Fibroblast of skin of left biceps (primary cell): ENCODE measurements around the gene FBXO40.

Experiments
- DNase-seq, 2 experiments: peaks; one replicate each; pipeline ENCODE4 v3.0.0-alpha.2; 2013; ENCODE audit warnings: low read depth in 2 of 2

Gene FBXO40

DNA sequence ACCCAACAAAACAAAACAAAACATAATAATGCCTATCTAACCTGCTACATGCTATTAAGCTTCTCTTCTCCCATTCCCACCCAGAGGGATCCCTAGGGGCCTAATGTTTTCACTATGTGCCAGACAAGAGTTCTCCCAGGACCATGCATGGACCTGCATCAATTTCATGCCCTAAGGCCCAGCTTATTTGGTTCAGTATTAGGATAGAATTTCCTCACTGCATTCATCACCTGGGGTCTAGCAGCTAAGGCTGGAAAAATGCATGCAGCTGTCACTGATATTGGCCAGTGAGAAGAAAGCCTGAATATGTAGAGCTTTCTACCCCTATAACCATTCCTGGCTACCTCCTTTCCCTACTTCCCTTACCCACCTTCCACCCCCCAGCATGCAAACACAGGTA lies 69.6 kb downstream of the FBXO40 start:
- DNase-seq, result no peak

DNA sequence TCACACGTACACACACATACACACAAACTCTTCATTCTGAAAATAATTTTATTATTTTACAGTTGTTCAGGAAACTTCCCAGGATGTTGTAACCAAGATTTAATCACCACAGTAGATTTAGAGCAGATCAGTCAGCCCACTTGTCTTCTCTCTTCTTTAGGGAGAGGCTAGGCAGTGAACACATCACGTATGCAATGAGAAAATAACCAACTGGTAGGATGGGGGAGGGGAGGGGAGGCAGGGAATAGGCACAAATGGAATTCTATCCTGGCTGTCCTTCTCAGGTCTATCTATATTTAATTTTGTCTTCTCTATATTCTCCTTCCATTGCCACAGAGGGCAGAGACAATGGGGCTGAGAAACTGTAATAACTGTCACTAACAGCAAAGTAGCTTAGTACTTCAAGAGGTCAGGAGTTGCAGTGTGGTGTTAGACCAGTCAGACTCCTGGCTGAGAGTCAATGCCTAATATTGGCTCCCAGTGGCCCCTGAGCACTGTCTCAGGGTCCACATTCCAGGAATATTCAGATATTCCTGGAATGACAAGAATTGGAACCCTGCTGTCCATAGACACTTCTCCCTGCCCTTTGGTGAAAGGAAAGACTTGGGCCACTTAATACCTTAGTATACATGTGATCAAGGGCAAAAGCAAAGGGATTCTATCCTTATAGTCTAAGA lies 70.1 kb downstream of the FBXO40 start:
- DNase-seq, result no peak

DNA sequence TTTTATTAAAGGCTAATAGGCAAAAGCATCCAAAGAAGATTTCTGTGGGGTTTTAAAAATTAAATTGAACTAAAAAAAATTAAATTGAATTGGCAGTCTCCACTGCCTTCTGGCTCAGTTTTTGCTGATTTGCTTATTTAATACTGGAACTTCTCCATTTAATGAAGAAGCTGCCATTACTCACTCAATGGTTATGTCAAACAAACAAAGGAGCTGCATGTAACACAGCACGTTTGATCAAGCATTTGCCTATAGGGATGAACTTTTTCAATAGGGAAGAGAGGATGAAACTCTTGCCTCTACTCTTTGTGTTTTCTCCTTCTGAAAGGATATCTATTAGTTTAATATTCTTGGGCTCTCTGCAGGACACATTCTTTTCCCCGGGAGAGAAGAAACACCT lies 72.3 kb downstream of the FBXO40 start:
- no peak for DNase-seq

DNA sequence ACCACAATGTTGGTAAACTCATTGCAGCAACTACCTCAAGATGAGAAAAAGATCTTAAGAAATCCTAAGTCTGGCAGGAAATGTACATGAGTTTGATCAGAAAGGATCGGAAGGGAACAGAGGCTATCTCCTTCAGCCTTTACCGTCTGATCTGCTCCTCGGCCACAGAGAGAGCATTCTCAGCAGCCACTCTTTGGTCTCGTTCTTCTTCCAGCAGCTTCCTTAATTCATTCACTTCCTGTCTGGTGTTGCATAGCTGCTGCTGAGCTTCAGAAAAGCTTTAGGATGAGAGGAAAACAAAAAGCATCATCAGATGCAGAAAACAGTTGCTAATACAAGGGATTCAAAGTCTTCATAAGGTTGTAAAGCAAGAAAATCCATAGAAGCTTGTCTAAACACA lies 74.2 kb downstream of the FBXO40 start:
- DNase-seq, result no peak

DNA sequence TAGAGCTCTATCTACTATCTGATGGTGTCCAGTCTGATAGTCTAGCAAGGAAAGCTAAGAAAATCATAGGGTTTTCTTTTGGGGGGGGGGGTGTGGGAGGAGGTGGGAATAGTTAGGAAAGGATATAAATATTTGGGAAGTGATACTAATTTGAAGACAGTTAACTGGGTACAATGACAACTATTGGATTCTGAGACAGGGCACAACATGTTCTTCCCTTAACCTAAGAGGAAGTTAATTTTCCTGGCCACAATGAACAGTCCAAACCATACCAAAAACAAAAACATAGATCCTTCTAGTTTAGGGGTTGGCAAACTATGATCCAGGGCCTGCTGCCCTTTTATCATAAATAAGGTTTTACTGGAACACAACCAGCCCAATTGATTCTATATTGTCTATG lies 77.5 kb downstream of the FBXO40 start:
- DNase-seq, result no peak

DNA sequence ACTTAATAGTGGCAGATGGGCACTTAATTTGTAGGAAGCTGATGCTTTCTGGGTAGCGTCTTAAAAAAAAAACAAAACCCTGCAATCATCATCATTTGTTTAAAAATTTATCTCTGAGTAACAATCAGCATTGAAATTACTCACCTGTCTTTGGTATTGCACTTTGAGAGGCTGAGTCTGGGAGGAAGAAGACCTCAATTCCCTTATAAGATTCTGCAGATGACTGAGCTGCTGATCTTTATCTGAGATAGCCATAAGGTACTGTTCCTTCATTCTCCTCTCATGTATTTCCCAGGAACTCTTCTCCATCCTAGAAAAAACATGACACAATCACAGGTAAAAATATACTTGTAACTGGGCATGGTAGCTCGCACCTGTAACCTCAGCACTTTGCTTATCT lies 84.0 kb downstream of the FBXO40 start:
- no peak for DNase-seq
